Sigmoid colon (tissue), 7 donors: ENCODE measurements around the gene RPN2. TPM values are rescaled to one million over a fixed set of nuclear protein-coding genes. Genes with fewer than 3 reads are reported as not detected.

ENCODE experiments used
- DNase-seq: peaks from one replicate; pipeline ENCODE4 v3.0.0-alpha.2; 2019
- H3K27ac ChIP-seq, 4 donors: fragments of 200-600 bp; sonication (generic); one replicate each; pipeline ENCODE4 v1.5.1; 2016 to 2019; ENCODE audit warnings: mild to moderate bottlenecking in 1 of 4
- H3K27me3 ChIP-seq, 3 donors: fragments of 200-600 bp; sonication (generic); one replicate each; pipeline ENCODE4 v1.5.1; 2019; ENCODE audit warnings: mild to moderate bottlenecking in 1 of 3
- H3K36me3 ChIP-seq, 4 donors: fragments of 200-600 bp; sonication (generic); one replicate each; pipeline ENCODE4 v1.5.1; 2016 to 2019
- H3K4me1 ChIP-seq, 4 donors: fragments of 200-600 bp; sonication (generic); one replicate each; pipeline ENCODE4 v1.5.1; 2017 to 2019
- H3K4me3 ChIP-seq, 4 donors: fragments of 200-600 bp; sonication (generic); one replicate each; pipeline ENCODE4 v1.5.1; 2017 to 2019; ENCODE audit warnings: mild to moderate bottlenecking in 2 of 4, moderate library complexity in 1 of 4
- H3K9me3 ChIP-seq, 4 donors: fragments of 200-600 bp in 3 of 4; sonication (generic) in 3 of 4; one replicate each; pipeline versions ENCODE4 v1.5.1 to v1.6.1; 2013 to 2019
- CTCF ChIP-seq, 4 experiments: fragments of 450-650 bp in 3 of 4; fragments of 200-600 bp in 1 of 4; IDR thresholded peaks; one replicate each; pipeline ENCODE4 v1.5.1; 2016 to 2019; ENCODE audit warnings: antibody characterized with exemption in 4 of 4, mild to moderate bottlenecking in 3 of 4, moderate library complexity in 2 of 4
- EP300 ChIP-seq, 4 donors: sonication (generic); formaldehyde crosslinking; IDR thresholded peaks; one replicate each; pipeline ENCODE4 v1.6.1; 2017; ENCODE audit warnings: antibody characterized with exemption in 4 of 4
- POLR2A ChIP-seq, 2 donors: fragments of 450-650 bp; IDR thresholded peaks; one replicate each; pipeline ENCODE4 v1.6.1; 2016; ENCODE audit warnings: antibody characterized with exemption in 2 of 2, mild to moderate bottlenecking in 2 of 2, moderate library complexity in 2 of 2
- POLR2AphosphoS5 ChIP-seq, 4 donors: sonication (generic); formaldehyde crosslinking; IDR thresholded peaks; one replicate each; pipeline ENCODE4 v1.6.1; 2017; ENCODE audit warnings: antibody characterized with exemption in 4 of 4
- WGBS, 2 donors: extraction: QIAGEN DNeasy Blood & Tissue Kit; methylation state at CpG; one replicate each; pipeline ENCODE4 v1.1.7; 2013; 5-methylcytosine and 5-hydroxymethylcytosine counted together
- intact Hi-C: fragments of 100-400 bp; cut with DNase I; formaldehyde crosslinking; loops from one replicate; pipeline ENCODE4 v1.15.1; 2023
- polyA plus RNA-seq, 3 donors: library from polyadenylated mRNA; stranded (reverse); fragments of 200-250 nt; gene quantifications; one replicate each; pipeline ENCODE4 v1.2.3, GENCODE V29; 2013
- total RNA-seq, 4 donors: library from RNA; depleted of rRNA; stranded (reverse); fragments of >200 nt; gene quantifications; one replicate each; pipeline ENCODE4 v1.1.0, GENCODE V29; 2016
- donor health status: healthy with polysubstance abuse.
- donor health status: Bipolar disorder and iron deficiency.
- donor health status: healthy.

The RPN2 gene
- 10 to 100 TPM; 65.8 to 81.7 (median 76.1) TPM for total RNA-seq
- polyA plus RNA-seq: 100 to 1,000 TPM in 1 of 3 donors, 10 to 100 TPM in 2; 21.6 to 142 (median 43.7) TPM

GRCh38 chr20:37178839-37179682, at the start of gene RPN2, which contains the start of gene MROH8:
Gene RPN2, plus strand, starts transcription at chr20:37179330. Its CDS starts 27 bp downstream, at chr20:37179357.
Gene MROH8, minus strand, starts transcription at chr20:37179548.
- Histone ChIP-seq H3K27ac (peak within 1 kb of the TSS; percentile 95 to 98 (median 98)), H3K27me3 (no peaks in the 10 kb centered on the region), H3K9me3 (no peaks in the 10 kb centered on the region), H3K36me3 (peaks cover 0 to 9% (median 1%) of the 10 kb centered on the region in 4 donors), H3K4me3 (peak within 1 kb of the TSS; percentile 69 to 93 (median 74)), H3K4me1 (peaks cover 0 to 45% (median 32%) of the 10 kb centered on the region in 4 donors)
- TF ChIP-seq CTCF (IDR thresholded peaks at IDR 0.05): no peak
- peak; percentile 62 to 85 (median 76) for TF ChIP-seq POLR2AphosphoS5 (IDR thresholded peaks at IDR 0.05)
- no peak for TF ChIP-seq EP300 (IDR thresholded peaks at IDR 0.05)
- peak; percentile 29 to 46 for TF ChIP-seq POLR2A (IDR thresholded peaks at IDR 0.05)
- intact Hi-C loops: loop anchor here (2.0 kb wide), 1 partner anchor 348 kb away; the partner anchor contains the start of gene BLCAP
- 0% methylated on average over 80 of the region's 80 CpGs for WGBS, 2 donors
- peak; percentile 99 for DNase-seq

- Histone ChIP-seq H3K4me1 (no peaks in the 10 kb centered on the region), H3K36me3 (no peaks in the 10 kb centered on the region), H3K4me3 (no peak overlapping the region), H3K27me3 (no peaks in the 10 kb centered on the region), H3K27ac (no peak overlapping the region), H3K9me3 (no peaks in the 10 kb centered on the region)
- intact Hi-C loops: no loop called here
- no peak for TF ChIP-seq POLR2A (IDR thresholded peaks at IDR 0.05)
- no peak for TF ChIP-seq CTCF (IDR thresholded peaks at IDR 0.05)
- TF ChIP-seq EP300 (IDR thresholded peaks at IDR 0.05): no peak
- no peak for TF ChIP-seq POLR2AphosphoS5 (IDR thresholded peaks at IDR 0.05)
- WGBS, 2 donors: 75 to 83% methylated on average over 3 of the region's 3 CpGs
- no peak for DNase-seq
These were observed 47.6 kb upstream of the RPN2 start for GRCh38 chr20:37131486-37131885.

GRCh38 chr20:37133952-37134351, 45.2 kb upstream of the RPN2 start:
- no peak for TF ChIP-seq POLR2A (IDR thresholded peaks at IDR 0.05)
- no peak for TF ChIP-seq POLR2AphosphoS5 (IDR thresholded peaks at IDR 0.05)
- no peak for TF ChIP-seq CTCF (IDR thresholded peaks at IDR 0.05)
- TF ChIP-seq EP300 (IDR thresholded peaks at IDR 0.05): no peak
- H3K27ac ChIP-seq: no peak overlapping the region
- 96 to 97% methylated on average over 2 of the region's 2 CpGs for WGBS, 2 donors
- intact Hi-C loops: no loop called here
- H3K4me3 ChIP-seq: no peak overlapping the region
- peaks cover 0 to 5% (median 0%) of the 10 kb centered on the region in 4 donors for H3K36me3 ChIP-seq
- no peak for DNase-seq
- H3K4me1 ChIP-seq: no peaks in the 10 kb centered on the region
- no peaks in the 10 kb centered on the region for H3K27me3 ChIP-seq
- H3K9me3 ChIP-seq: no peaks in the 10 kb centered on the region

GRCh38 chr20:37137547-37137946, 41.6 kb upstream of the RPN2 start:
- Histone ChIP-seq H3K4me1 (no peaks in the 10 kb centered on the region), H3K27me3 (no peaks in the 10 kb centered on the region), H3K36me3 (peaks cover 0 to 14% (median 0%) of the 10 kb centered on the region in 4 donors), H3K27ac (no peak overlapping the region), H3K4me3 (no peak overlapping the region), H3K9me3 (no peaks in the 10 kb centered on the region)
- 72 to 88% methylated on average over 4 of the region's 4 CpGs for WGBS, 2 donors
- TF ChIP-seq EP300 (IDR thresholded peaks at IDR 0.05) (no peak), POLR2AphosphoS5 (IDR thresholded peaks at IDR 0.05) (no peak), CTCF (IDR thresholded peaks at IDR 0.05) (no peak), POLR2A (IDR thresholded peaks at IDR 0.05) (no peak)
- DNase-seq: no peak
- intact Hi-C loops: no loop called here
